ENCODE data around the gene APH1B. TPM values are rescaled to one million over a fixed set of nuclear protein-coding genes. Genes with fewer than 3 reads are reported as not detected.

The APH1B gene
- 20.9 and 22.9 TPM in 2 replicates for total RNA-seq (2021)
- long read RNA-seq, full-length matches to known transcripts, result 34 of 40 reads
- long read RNA-seq, partial matches to known transcripts, result 1 of 40 reads
- long read RNA-seq, other reads (novel, unspliced or antisense), result 5 of 40 reads

DNA sequence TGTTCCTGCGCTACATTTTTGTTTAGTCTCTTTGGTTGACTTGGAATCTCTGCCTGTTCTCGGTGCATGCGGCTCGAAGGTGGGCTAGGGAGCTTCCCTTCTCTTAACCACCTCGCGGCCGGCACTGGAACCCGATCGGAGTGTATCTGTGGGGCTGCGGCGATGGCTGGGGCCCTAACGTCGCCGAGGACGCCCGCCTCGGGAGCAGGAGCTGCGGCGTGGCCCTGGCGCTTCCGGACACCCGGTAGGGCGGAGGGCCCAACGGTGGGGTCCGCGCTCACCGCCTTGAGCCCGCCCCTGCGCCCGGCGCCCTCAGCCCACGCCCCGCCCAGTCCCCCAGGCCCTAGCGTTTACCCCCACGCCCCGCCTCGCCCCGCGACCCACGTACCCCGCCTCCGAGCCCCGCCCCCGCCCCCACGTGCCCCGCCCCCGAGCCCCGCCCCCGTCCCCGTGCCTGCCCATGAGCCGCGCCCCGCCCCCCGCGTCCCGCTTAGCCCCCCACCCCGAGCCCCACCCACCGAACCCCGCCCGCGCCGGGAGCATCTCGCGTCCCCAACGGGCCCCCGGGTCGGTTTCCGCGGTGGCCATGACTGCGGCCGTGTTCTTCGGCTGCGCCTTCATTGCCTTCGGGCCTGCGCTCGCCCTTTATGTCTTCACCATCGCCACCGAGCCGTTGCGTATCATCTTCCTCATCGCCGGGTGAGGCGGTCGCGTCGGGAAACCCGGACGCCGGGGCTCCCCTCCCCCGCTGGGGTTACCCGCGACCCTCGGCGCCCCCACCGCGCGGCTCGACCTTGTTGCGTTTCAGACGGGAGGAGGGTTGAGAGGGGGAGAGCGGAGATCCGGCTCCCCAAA is at the start of gene APH1B:
Gene APH1B, plus strand, starts transcription at position 568 of the 855 bp plus-strand sequence. Its CDS starts 19 bp downstream, at position 587.
- Histone ChIP-seq H3K23ac (ENCODE audit: insufficient read length, low read depth, low read length) (no peak within 1 kb of the TSS), H4K20me1 (ENCODE audit: control insufficient read depth, insufficient read depth, insufficient read length) (no peaks in the 10 kb centered on the region), H2AK5ac (ENCODE audit: insufficient read length, low read length) (no peak within 1 kb of the TSS), H2AFZ (ENCODE audit: low read length) (peak within 1 kb of the TSS; percentile 50), H3K23me2 (ENCODE audit: insufficient read length, low read depth, low read length, poor library complexity, severe bottlenecking) (peaks cover 13% of the 10 kb centered on the region), H3K79me2 (ENCODE audit: insufficient read depth, low read length) (no peaks in the 10 kb centered on the region), H3K18ac (ENCODE audit: insufficient read length, low read depth, low read length) (peak within 1 kb of the TSS; percentile 78), H3K56ac (ENCODE audit: insufficient read length, low read depth, low read length) (no peak within 1 kb of the TSS), H3T11ph (ENCODE audit: low read length) (no peak within 1 kb of the TSS), H4K5ac (ENCODE audit: insufficient read length, low read depth, low read length) (no peak within 1 kb of the TSS), H3K4ac (ENCODE audit: low read depth, low read length) (no peak within 1 kb of the TSS), H2BK20ac (ENCODE audit: low read depth, low read length, poor library complexity, severe bottlenecking) (no peak within 1 kb of the TSS), H3K14ac (ENCODE audit: insufficient read depth, low read length) (peak within 1 kb of the TSS; percentile 38), H3K9ac (ENCODE audit: extremely low read depth, insufficient read length, low read length) (peak within 1 kb of the TSS; percentile 56), H4K91ac (ENCODE audit: insufficient read length, low read depth, low read length) (no peak within 1 kb of the TSS), H3K27ac (ENCODE audit: insufficient read length, low read depth, low read length) (no peak within 1 kb of the TSS), H3K4me1 (ENCODE audit: insufficient read depth, low read length) (peaks cover 2% of the 10 kb centered on the region; the same call in 1 of the 2 replicates), H2BK5ac (ENCODE audit: insufficient read length, low read length) (no peak within 1 kb of the TSS), H2BK120ac (ENCODE audit: low read depth, low read length, poor library complexity, severe bottlenecking) (no peak within 1 kb of the TSS), H2BK12ac (ENCODE audit: insufficient read length, low read depth, low read length) (peak within 1 kb of the TSS; percentile 66), H3K27me3 (ENCODE audit: insufficient read depth, low read length) (no peaks in the 10 kb centered on the region), H4K8ac (replicated peaks; ENCODE audit: insufficient read length, low read depth, low read length) (no peak within 1 kb of the TSS), H3K4me2 (ENCODE audit: insufficient read depth, insufficient read length, low read length) (peak within 1 kb of the TSS; percentile 99), H3K79me1 (ENCODE audit: insufficient read depth, low read depth, low read length, poor library complexity, severe bottlenecking) (no peaks in the 10 kb centered on the region), H3K9me3 (ENCODE audit: control insufficient read depth, low read depth, low read length) (no peaks in the 10 kb centered on the region), H2BK15ac (ENCODE audit: low read depth, low read length) (no peak within 1 kb of the TSS)
- peaks cover 8 to 23% (median 17%) of the 10 kb centered on the region in 3 experiments for H3K36me3 Mint-ChIP-seq (ENCODE audit: insufficient read depth in 1 of 3, low read depth in 3 of 3)
- WGBS (ENCODE audit: extremely low coverage, insufficient read length, low lambda C conversion rate), result no CpG with 5 or more reads among the region's 102 CpGs
- TF ChIP-seq CTCF (conservative IDR thresholded peaks at IDR 0.05), result peak; percentile 22; the same call in 1 of the 3 replicates
- peak within 1 kb of the TSS; percentile 81 to 93 for H3K4me3 Mint-ChIP-seq
- H3K27me3 Mint-ChIP-seq (ENCODE audit: low read depth), result peaks cover 6% of the 10 kb centered on the region
- H3K27ac Mint-ChIP-seq, result peak within 1 kb of the TSS in 1 of 3 experiments; percentile 87; a peak in 3 of 7 replicates
- peaks cover 13% of the 10 kb centered on the region in 2 experiments for H3K9me3 Mint-ChIP-seq
- peaks cover 23% of the 10 kb centered on the region in 2 experiments for H3K4me1 Mint-ChIP-seq
- peak; percentile 84 for DNase-seq
